GM18870 (cell line): ENCODE measurements around the gene LTB4R2.
"Not testable (repeated sequence)": the region's sequence is repeated elsewhere in the genome, so short reads cannot be mapped to it uniquely, and the experiment has no call there.

Experiments used
- ATAC-seq: cut with Tn5 transposase; IDR thresholded peaks from one replicate; pipeline ENCODE4 v1.9.1; 2021; ENCODE audit warnings: moderate library complexity; ENCODE audit not compliant: unreplicated experiment

LTB4R2 gene

DNA sequence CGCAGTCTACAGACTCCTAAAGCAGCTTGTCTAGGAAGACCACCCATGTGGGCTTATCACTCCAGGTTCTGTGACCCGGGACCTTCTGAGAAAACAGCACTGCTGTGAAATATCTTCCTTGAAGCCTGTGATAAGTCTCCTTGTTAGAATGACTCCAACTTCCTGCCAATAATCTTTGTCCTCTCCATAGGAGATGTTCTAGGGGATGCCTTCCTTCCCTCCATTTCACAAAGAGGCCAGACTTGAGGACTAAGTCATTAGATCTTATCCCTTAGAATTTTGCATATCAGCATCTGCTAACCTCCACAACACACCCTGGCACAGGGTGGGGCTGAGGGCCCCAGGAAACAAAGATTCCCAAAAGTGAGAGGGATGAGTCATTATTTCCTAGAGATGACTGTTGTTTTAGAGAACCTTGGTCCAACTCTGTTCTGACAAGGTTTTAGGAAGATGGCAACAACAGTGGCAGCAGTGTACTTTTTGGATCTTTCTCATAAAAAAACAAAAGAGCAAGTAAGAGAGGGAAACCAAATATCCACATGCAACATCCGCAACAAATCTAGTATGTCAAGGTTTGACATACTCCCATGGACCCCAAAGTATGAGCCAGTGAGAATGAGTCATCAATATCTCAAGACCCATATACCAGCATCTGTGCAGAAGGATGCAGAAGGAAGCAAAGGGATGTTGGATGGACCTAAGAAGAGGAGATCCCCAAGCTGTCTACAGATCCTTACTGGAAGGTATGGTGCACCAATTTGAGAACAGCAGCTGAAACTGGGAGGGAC lies 7.4 kb downstream of the LTB4R2 start:
- no peak for ATAC-seq

DNA sequence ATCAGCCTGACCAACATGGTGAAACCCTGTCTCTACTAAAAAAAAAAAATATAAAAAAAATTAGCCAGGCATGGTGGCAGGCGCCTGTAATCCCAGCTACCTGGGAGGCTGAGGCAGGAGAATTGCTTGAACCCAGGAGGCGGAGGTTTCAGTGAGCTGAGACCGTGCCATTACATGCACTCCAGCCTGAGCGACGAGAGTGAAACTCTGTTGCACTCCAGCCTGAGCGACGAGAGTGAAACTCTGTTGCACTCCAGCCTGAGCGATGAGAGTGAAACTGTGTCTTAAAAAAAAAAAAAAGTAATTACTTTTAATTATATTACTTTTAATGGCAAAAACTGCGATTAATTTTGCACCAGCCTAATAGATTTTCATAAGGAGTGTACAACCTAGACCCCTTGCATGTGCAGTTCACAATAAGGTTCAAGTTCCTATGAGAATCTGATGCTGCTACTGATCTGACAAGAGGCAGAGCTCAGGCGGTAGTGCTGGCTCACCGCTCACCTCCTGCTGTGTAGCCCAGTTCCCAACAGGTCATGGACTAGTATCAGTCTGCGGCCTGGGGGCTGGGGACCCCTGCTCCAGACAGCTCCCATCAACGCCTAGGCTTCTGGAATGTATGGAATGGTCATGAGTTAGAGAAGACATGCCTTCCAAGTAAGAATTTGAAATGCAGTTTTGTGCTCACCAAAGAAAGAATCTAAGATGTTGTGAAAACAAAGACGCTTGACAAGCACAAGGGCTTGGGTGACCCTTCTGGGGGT lies 11.5 kb downstream of the LTB4R2 start:
- no peak for ATAC-seq

DNA sequence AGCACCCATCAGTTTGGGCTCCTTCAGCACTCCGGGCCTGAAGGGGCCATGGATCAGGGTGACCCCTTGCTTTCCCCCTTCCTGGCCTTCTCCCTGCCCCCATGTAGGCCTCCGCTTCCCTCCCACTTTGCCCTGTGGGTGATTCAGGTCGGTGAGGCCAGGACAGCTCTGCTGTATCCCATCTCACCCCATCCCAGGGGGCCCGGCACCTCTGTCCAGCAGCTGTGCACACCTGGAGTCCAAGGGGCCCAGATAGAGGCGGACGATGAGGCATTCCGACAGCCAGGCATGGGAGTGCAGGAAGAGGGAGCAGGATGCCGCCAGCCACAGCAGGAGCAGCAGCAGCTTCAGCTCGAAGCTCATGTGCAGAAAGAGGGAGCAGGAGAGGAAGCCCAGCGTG lies 12.7 kb downstream of the LTB4R2 start:
- no peak for ATAC-seq

DNA sequence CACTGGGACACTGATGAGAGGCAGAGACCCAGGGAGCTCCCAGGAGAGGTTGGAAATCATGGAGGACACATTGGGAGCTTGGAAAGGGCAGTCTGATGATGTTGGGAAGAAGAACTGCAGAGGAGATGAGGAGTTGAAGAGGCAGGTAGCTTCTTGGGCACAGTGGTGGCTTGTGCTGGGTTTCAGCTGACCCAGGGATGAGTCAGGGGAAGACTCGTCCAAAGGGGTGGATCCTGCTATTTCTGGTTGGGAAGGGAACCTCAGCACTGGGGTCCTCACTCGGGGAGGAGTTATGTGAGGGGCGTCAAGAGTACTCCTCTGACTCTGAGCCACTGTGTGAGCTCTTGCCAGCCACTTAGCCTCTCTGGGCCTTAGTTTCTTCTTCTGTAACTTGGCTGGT lies 13.4 kb downstream of the LTB4R2 start:
- no peak for ATAC-seq

DNA sequence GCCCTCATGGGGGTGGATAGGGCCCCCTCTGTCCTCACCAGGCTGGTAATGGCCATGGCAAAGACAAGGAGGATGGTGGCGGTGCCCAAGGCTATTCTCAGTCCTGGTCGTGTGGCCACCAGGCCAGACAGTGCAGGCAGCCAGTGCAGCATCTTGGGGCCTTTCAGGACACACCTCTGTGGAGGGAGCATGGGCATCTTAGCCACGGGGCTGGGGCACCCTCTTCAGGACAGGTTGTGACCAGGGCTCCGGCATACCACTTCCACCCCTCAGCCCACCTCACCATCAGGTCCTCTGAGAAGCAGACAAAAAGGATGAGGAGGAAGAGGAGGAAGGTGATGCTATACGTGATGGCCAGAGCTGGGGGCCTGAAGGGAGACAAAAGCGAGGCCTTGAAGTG lies 14.1 kb downstream of the LTB4R2 start:
- no peak for ATAC-seq

DNA sequence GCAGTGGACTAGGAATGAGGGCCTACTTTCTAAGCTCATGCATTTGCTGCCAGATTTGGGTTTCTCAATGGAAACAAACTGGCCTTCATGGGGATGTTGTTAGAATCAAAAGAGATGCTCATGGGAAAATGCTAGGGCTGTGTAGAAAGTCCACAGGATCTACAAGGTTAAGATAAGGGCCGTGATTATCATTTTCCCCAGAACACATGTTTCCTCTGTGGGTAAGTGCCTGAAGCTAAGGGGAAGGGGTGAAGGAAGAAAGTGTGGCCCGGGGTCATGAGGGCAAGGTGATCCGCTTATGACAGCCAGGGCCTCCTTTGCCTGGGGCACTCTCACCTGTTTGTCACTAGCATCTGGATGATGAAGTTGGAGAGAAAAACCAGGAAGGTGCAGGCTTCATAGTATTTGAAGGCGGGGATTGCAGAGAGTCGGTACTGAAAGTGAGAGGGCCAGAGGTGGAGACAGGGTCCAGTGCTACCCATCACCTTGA lies 15.1 kb downstream of the LTB4R2 start:
- no peak for ATAC-seq

DNA sequence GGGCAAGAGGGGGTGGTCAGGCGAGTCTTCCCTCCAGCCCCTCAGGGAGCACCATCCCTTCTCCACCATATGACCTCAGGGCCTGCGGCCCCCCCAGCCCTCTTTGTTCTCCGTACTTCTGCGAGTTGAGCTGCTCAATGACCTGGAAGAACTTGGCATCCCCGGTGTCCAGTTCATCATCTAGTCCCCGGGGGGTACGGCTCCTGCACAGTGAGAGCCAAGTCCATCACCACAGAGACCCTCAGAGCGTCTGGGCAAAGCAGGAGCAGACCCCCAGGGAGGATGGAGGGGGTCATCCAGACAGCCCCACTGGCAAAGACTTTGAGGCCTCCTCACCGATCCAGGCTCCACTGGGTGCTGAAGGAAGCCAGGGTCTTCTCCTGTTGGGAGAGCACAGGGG lies 16.0 kb downstream of the LTB4R2 start:
- ATAC-seq, result no peak

DNA sequence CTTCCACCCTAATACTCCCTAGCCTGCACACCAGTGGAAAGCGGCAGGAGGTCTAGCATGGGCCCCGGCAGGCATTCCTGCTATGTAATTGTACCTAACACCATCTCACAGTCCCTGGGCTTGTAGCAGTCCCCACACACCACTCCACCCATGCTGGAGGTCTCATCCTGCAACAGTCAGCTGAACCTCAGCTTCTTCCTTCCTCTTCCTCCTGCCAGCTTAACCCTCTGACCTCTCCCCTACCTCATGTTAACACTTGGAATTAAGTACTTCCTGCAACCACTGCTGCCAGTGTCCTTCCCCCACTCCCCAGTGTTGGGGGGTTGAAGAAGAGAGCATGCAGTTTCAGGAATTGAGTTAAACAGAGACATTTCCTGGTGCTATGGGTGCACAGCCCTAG lies 17.4 kb downstream of the LTB4R2 start:
- no peak for ATAC-seq

DNA sequence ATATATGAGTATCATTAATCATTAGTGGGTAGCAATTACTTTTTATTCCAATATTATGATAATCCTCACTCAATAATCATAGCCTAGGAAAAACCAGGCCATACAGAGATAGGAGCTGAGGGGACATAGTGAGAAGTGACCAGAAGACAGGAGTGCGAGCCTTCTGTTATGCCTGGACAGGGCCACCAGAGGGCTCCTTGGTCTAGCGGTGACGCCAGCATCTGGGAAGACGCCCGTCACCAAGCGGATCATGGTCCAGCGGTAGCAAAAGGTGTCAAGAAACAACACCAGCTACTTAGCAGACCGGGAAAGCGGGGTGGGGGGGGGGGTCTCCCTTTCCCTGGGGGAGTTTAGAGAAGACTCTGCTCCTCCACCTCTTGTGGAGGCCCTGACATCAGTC lies 18.0 kb downstream of the LTB4R2 start:
- not testable (repeated sequence) for ATAC-seq

DNA sequence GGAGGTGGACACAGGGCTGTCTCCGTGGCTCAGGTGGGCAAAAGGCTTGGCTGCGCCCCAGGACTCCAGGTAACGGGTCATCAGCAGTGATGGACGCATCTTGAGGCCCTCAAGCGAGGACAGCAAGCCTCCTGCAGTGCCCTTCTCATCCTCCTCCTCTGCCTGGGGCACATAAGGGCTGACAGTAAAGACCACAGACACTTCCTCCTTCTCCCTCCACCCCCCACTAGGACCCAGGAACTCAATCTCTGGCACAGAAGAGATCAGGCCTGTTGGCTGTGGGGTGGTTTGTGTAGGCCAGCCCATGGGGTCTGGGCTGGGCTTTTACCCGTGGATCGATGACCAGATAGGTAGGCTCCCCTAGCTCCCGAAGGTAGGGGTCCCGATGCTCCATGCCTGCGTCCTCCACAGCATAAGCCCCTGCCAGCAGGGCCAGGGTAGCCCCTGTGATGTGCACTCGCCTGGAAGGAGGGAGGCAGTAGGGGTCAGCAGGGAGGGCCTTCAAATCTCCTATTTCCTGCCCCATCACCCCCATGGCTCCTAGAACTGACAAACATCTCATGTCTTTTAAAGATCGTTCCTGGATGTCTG lies 19.2 kb downstream of the LTB4R2 start:
- no peak for ATAC-seq

DNA sequence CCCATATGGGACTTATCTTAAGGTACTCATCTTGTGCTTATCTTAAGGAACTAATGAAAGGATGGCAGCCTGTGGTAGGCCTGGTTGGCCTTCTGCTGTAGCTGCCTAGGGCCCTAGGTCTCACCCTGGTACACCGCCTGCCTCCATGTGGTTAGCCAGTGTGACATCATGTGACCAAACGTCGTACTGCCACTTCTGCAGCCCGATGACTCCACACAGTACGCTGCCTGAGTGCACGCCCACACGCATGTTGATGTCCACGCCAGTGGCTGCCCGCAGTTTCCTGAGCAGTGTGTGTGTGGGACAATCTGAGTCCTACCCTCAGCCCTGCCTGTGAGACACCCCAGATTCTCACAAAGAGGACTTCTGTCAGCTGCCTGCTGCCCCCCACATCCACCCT lies 19.8 kb downstream of the LTB4R2 start:
- no peak for ATAC-seq

DNA sequence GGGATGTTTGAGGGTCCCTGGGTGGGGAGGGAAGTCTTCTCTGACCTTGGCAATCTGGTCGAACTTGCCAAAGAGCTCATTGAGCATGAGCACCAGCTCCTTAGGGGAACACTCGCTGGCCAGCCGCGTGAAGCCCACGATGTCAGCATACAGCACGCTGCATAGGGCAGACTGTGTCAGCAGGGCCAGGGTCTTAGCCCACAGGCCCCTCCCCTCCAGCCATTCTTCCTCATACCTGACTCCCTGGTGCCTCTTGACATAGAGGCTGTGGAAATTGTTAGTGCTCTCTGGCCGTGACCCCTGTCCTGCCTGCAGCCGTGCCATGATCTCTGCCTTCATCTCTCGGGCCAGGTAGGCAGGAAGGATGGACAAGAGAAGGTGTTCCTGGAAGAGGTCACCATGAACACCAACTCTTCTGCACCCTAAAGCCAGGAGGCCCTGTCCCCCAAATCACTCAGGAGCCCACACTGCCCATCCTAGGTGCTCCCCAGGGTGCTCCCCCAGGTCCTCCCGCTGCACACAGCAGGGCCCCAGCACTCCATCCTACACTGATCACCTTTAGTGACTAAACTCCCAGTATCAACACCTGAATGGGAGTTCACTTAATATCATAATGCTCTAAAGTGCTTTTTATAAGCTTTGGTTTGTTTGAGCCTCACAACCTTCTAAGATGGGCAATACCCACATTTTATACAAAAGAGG lies 21.2 kb downstream of the LTB4R2 start:
- no peak for ATAC-seq

DNA sequence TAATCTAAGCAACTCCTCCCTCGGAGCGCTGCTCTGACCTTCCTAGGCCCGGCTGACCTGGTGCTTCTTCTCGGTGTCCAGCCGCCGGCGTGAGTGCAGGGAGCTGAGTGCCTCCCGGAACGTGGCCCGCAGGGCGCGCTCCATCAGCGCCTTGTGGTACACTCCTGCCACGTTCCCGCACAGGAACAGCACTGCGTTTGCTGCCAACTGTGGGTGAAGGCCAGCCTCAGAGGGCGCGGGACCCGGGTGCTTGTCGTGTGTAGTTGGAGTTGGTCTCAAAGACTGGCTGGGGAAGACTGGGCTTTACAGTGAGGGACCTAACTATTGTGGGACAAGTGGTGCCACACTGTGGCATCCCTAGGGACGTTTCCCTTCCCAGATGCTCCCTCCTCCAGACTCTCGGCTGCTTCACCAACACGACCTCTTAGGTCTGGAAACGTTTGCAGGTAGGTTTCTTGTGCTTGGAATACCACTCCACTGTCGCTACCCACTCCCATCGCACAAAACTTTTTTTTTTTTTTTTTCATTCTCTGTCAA lies 21.9 kb downstream of the LTB4R2 start:
- no peak for ATAC-seq

DNA sequence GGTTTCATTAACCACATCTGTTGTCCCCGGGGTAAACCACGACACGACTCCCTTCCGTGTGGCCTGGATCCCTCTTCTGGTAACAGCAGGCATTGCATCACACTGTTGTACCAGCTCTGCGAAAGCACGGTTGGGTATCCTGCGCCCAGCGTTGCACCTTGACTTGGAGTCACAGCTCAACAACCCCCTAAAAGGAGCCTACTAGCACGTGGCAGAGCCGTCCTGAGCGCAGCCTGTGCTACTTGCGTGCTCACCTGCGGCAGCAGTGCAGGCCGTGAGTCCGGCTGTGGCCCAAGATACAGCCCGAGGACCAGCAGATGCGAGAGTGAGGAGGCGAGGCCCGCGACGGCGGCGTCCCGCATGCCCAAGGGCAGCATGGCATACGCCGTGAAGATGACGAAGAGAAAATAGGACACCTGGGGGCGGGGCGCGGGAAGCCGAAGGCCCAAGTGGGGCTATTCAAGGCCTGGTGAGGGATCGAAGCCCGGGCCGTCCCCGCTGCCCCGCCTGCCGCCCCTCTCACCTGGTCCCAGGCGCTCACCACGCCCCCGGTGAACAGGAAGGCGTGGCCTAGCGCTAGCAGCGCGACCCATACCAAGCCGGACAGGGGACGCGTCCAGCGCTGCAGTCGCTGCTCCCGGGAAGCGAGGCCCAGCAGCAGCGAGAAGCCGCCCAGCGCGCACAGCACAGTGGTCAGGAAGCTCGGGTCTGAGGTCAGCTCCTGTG lies 22.5 kb downstream of the LTB4R2 start:
- ATAC-seq, result peak; percentile 63

DNA sequence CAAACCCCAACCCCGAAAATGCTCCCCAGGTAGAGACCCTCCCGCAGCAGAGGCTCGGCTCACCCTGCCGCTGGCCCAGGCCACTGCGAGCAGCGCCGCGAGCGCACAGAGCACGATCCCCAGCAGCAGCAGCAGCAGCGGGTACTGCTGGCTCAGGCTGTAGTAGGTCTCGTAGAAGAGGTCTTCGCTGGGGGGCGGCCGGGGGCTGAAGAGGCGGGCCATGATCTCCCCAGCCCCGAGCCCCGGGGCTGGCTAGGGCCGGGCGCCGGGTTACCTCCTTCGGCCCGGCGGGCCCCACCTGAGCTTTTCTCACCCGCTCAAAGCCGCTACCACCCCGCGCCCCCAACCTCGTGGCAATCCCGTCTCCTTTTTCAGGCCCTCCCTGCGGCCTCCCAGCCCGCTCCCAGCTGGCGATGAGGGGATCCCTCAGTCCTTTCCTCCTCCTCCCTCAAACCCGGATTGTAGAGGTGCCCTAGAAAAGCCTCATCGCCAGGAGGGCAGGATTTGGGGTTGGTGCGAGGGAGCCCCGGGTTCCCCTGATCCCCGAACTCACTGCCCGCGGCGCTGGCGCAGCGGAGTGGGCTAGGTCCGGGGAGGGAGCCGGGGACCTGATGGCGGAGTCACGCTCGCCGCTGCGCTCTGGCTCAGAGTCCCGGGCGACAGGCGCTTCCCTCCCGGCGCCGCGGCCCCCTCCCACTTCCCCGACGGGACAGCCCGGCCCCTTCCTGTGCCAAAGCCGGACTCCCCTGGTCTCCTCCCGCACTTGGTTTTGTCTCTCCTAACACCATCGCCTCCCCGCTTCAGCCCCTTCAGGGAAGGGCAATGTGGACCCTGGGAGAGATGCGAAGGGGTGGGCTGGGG lies 24.7 kb downstream of the LTB4R2 start, which contains the start of gene ADCY4:
Gene ADCY4, minus strand, starts transcription at position 641 of the 861 bp plus-strand sequence. Its CDS starts 419 bp downstream, at position 222.
- ATAC-seq, result no peak

DNA sequence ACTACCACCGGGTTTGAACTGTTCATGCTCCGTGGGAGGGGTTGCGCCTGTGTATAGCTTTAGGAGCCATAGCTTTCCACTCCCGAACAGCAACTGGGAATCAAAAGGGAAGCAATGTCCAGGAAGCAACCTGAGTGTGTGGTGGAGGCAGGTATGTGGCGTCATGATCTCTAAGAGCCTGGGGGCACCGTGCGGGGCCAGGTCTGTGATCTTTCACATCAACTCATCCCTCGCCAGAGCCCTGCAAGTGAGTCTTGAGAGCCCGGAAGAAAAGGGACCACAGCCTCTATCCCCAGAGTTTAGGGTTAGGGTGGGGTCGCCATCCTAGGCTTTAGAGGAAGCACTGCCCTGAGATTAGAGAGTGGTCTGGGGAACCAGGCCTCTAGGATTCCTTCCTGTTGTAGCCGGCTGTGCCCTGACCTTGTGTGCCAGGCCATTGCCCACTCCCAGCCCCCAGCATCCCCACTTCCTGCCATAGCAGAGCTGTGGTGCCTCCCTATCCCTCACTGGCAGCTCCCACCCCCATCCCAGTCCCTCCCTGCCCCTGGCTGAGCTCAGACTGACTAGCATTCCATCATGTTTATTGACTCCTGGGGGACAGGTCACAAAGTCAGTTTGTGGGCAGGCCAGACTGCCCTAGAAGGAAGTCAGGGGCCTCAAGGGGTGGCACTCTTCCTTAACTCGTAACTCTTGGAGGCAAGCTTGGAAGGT lies 25.7 kb downstream of the LTB4R2 start:
- ATAC-seq, result no peak

DNA sequence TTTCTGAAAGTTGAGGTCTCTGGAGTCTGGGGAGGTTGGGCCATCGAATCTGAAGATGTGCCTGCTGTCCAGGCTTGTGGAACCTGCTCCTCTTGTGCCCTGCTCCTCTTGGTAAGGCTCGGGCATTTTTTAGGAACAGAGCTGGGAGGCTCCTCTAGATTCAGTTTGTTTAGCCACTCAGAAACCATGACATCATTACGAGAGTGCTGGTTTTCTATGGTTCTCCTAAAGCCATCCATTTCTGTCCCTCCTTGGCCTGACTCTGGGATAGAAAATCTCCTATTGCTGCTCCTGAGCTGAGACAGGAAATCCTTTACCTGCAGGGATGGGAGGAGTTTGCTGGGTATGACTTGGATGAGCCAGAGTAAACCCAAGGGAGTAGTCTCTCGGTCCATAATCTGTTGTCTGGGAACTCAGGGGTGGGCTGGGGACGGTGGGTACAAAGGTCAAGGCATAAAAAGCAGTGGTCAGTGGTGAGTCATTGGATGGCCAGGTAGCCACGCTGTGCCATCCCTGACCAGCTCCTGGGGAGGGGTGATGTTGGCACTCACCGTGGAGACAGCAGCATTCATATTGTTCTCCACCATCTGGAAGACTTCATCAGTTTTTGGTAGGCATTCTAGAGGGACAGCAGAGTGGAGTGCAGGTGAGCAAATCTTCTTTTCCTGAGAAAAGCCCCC lies 27.3 kb downstream of the LTB4R2 start:
- ATAC-seq, result no peak

DNA sequence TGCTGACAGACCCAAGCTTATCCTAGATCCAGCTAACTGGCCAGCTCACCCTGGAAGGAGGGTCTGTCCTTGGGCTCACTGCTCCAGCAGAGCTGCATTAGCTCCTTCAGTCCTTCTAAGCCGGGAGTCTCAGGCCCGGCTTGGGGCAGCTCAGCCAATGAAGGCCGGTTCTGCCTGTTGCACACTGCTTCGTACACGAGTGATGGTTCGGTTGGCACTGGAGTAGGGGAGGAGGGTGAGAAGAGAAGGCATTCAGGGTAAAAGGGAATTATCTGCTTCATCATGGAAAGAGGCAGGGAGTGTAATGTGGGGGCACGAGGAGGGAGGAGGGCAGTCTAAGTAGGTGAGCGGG lies 27.9 kb downstream of the LTB4R2 start:
- no peak for ATAC-seq
